IMR-90 (cell line): ENCODE data around the gene LRRC4C. TPM values are rescaled to one million over a fixed set of nuclear protein-coding genes. Genes with fewer than 3 reads are reported as not detected.

Experiments
- ATAC-seq: fragments of 200-7000 bp; cut with Tn5 transposase; 2 replicates; pipeline ENCODE4 v1.9.1; 2020; ENCODE audit warnings: low read depth, mild to moderate bottlenecking, moderate library complexity
- BruUV-seq: library from RNA; stranded (reverse); fragments of 400-500 nt; replicated peaks from 2 replicates; lab custom pipeline; 2021; lab: Mats Ljungman, UMichigan
- CTCF ChIA-PET: fragments of 300-600 bp; formaldehyde crosslinking; extraction: SDS; loops from one replicate; lab custom pipeline; 2021; ENCODE audit warnings: antibody characterized with exemption; lab: Yijun Ruan, JAX
- POLR2A ChIA-PET: fragments of 300-600 bp; sonication (Branson Sonifier 250); formaldehyde crosslinking; loops from one replicate; lab custom pipeline; 2022; ENCODE audit warnings: antibody characterized with exemption; ENCODE audit not compliant: unreplicated experiment; lab: Charles Lee
- DNase-seq: peaks from one replicate; pipeline ENCODE4 v3.0.0; 2013
- H2AFZ ChIP-seq: replicated peaks from 2 replicates; pipeline ENCODE3; 2013; ENCODE audit warnings: low read length, mild to moderate bottlenecking; ENCODE audit not compliant: poor library complexity
- H2AK5ac ChIP-seq: 2 replicates; pipeline ENCODE4 v1.6.1; 2013; ENCODE audit warnings: low read depth, low read length, inconsistent platforms
- H2AK9ac ChIP-seq: replicated peaks from 2 replicates; pipeline ENCODE3; 2013; ENCODE audit warnings: mild to moderate bottlenecking, low read depth, low read length, moderate library complexity; ENCODE audit not compliant: poor library complexity
- H2BK120ac ChIP-seq: 2 replicates; pipeline ENCODE4 v1.6.1; 2013; ENCODE audit warnings: low read depth, low read length, inconsistent platforms
- H2BK15ac ChIP-seq: 3 replicates; pipeline ENCODE4 v1.6.1; 2013; ENCODE audit warnings: low read depth, low read length, inconsistent platforms
- H2BK20ac ChIP-seq: 2 replicates; pipeline ENCODE4 v1.6.1; 2013; ENCODE audit warnings: low read depth, mild to moderate bottlenecking, inconsistent platforms, low read length, moderate library complexity
- H2BK5ac ChIP-seq: 2 replicates; pipeline ENCODE4 v1.6.1; 2013; ENCODE audit warnings: mild to moderate bottlenecking, low read depth, low read length, inconsistent platforms; ENCODE audit not compliant: poor library complexity, severe bottlenecking
- H3K14ac ChIP-seq: replicated peaks from 2 replicates; pipeline ENCODE4 v1.6.1; 2013; ENCODE audit warnings: low read depth, low read length, inconsistent platforms
- H3K18ac ChIP-seq: 2 replicates; pipeline ENCODE4 v1.6.1; 2013; ENCODE audit warnings: low read depth, low read length, control low read depth
- H3K23ac ChIP-seq: 2 replicates; pipeline ENCODE4 v1.6.1; 2013; ENCODE audit warnings: low read depth, low read length, inconsistent platforms
- H3K27ac ChIP-seq: 2 replicates; pipeline ENCODE4 v1.5.1; 2013; ENCODE audit warnings: mild to moderate bottlenecking, control low read depth, low read length; ENCODE audit not compliant: insufficient read depth
- H3K27me3 ChIP-seq: 2 replicates; pipeline ENCODE4 v1.6.1; 2013; ENCODE audit warnings: low read length; ENCODE audit not compliant: control insufficient read depth, insufficient read depth
- H3K36me3 ChIP-seq: 2 replicates; pipeline ENCODE4 v1.6.1; 2013; ENCODE audit warnings: low read length, mixed read lengths; ENCODE audit not compliant: control insufficient read depth, insufficient read depth
- H3K4ac ChIP-seq: 2 replicates; pipeline ENCODE4 v1.6.1; 2013; ENCODE audit warnings: low read depth, low read length, inconsistent platforms
- H3K4me1 ChIP-seq: 2 replicates; pipeline ENCODE4 v1.6.1; 2013; ENCODE audit warnings: low read length, mixed read lengths; ENCODE audit not compliant: control insufficient read depth, insufficient read depth
- H3K4me2 ChIP-seq: 2 replicates; pipeline ENCODE4 v1.6.1; 2013; ENCODE audit warnings: low read depth, mild to moderate bottlenecking, control low read depth, low read length, moderate library complexity
- H3K4me3 ChIP-seq: 2 replicates; pipeline ENCODE4 v1.5.1; 2013; ENCODE audit warnings: low read depth, mild to moderate bottlenecking, control low read depth, low read length, moderate library complexity; ENCODE audit not compliant: insufficient read depth
- H3K56ac ChIP-seq: 2 replicates; pipeline ENCODE4 v1.6.1; 2013; ENCODE audit warnings: low read length, inconsistent platforms; ENCODE audit not compliant: insufficient read depth; ENCODE audit errors: extremely low read depth
- H3K79me1 ChIP-seq, 2 experiments: 2 replicates each; pipeline ENCODE4 v1.6.1; 2013; ENCODE audit warnings: low read length in 2 of 2, inconsistent platforms in 1 of 2, low read depth in 1 of 2
- H3K9ac ChIP-seq: 2 replicates; pipeline ENCODE4 v1.6.1; 2013; ENCODE audit warnings: low read depth, low read length, control low read depth
- H3K9me1 ChIP-seq: 2 replicates; pipeline ENCODE4 v1.6.1; 2013; ENCODE audit warnings: low read length, inconsistent platforms; ENCODE audit not compliant: insufficient read depth
- H3K9me3 ChIP-seq: 2 replicates; pipeline ENCODE4 v1.6.1; 2013; ENCODE audit warnings: low read length; ENCODE audit not compliant: control insufficient read depth, insufficient read depth
- H4K20me1 ChIP-seq: 2 replicates; pipeline ENCODE4 v1.6.1; 2013; ENCODE audit warnings: low read length, inconsistent platforms; ENCODE audit not compliant: insufficient read depth
- H4K5ac ChIP-seq: 2 replicates; pipeline ENCODE4 v1.6.1; 2013; ENCODE audit warnings: mild to moderate bottlenecking, low read depth, low read length, control low read depth
- H4K8ac ChIP-seq, 2 experiments: 2 replicates each; pipeline ENCODE4 v1.6.1; 2013; ENCODE audit warnings: low read depth in 2 of 2, low read length in 2 of 2, control low read depth in 1 of 2, inconsistent platforms in 1 of 2
- H4K91ac ChIP-seq: 2 replicates; pipeline ENCODE4 v1.6.1; 2013; ENCODE audit warnings: low read depth, low read length, inconsistent platforms; ENCODE audit not compliant: insufficient read depth
- BHLHE40 ChIP-seq: fragments of 150-350 bp; IDR thresholded peaks from 2 replicates; pipeline ENCODE4 v1.6.1; 2016; ENCODE audit warnings: mild to moderate bottlenecking, low read depth, low read length
- CEBPB ChIP-seq: IDR thresholded peaks from 2 replicates; pipeline ENCODE4 v1.6.1; 2012; ENCODE audit warnings: low read depth, low read length, improper control_type of control experiment
- CHD1 ChIP-seq: IDR thresholded peaks from 2 replicates; pipeline ENCODE4 v1.6.1; 2012; ENCODE audit warnings: low read depth, low read length, improper control_type of control experiment
- FOS ChIP-seq: fragments of 150-350 bp; IDR thresholded peaks from 2 replicates; pipeline ENCODE4 v1.6.1; 2016; ENCODE audit warnings: low read depth, low read length
- MAFK ChIP-seq: IDR thresholded peaks from 2 replicates; pipeline ENCODE4 v1.6.1; 2012; ENCODE audit warnings: low read depth, low read length, improper control_type of control experiment
- MAZ ChIP-seq: IDR thresholded peaks from 2 replicates; pipeline ENCODE4 v1.6.1; 2012; ENCODE audit warnings: low read depth, mild to moderate bottlenecking, low read length, improper control_type of control experiment, moderate library complexity, borderline replicate concordance
- MXI1 ChIP-seq: IDR thresholded peaks from 2 replicates; pipeline ENCODE4 v1.6.1; 2012; ENCODE audit warnings: low read depth, mild to moderate bottlenecking, low read length, moderate library complexity, borderline replicate concordance
- NFE2L2 ChIP-seq: fragments of 150-350 bp; IDR thresholded peaks from 2 replicates; pipeline ENCODE4 v1.6.1; 2016; ENCODE audit warnings: low read depth, mild to moderate bottlenecking, low read length
- POLR2A ChIP-seq: IDR thresholded peaks from 2 replicates; pipeline ENCODE4 v1.6.1; 2012; ENCODE audit warnings: mild to moderate bottlenecking, low read depth, low read length
- RAD21 ChIP-seq: IDR thresholded peaks from 2 replicates; pipeline ENCODE4 v1.6.1; 2012; ENCODE audit warnings: low read length, improper control_type of control experiment
- RCOR1 ChIP-seq: IDR thresholded peaks from 2 replicates; pipeline ENCODE4 v1.6.1; 2012; ENCODE audit warnings: mild to moderate bottlenecking, low read length, improper control_type of control experiment; ENCODE audit not compliant: insufficient replicate concordance
- RFX5 ChIP-seq: IDR thresholded peaks from 2 replicates; pipeline ENCODE4 v1.8.0; 2012; ENCODE audit warnings: low read depth, mild to moderate bottlenecking, low read length, moderate library complexity
- SMC3 ChIP-seq: fragments of 150-350 bp; IDR thresholded peaks from 2 replicates; pipeline ENCODE4 v1.6.1; 2016; ENCODE audit warnings: low read depth, mild to moderate bottlenecking, antibody characterized with exemption, low read length, moderate library complexity
- WGBS, 2 experiments: methylation state at CpG; one replicate each; pipeline versions ENCODE4 v1.1.5 to v1.1.7; 2013; ENCODE audit warnings: missing lambda C conversion rate in 2 of 2; ENCODE audit not compliant: insufficient read length in 1 of 2; ENCODE audit errors: extremely low coverage in 2 of 2; 5-methylcytosine and 5-hydroxymethylcytosine counted together
- dilution Hi-C: fragments of 300-500 bp; cut with HindIII; formaldehyde crosslinking; loops from one replicate; pipeline ENCODE4 v1.14.3; 2018; ENCODE audit warnings: low sequenced_read_pairs; ENCODE audit not compliant: unreplicated experiment
- in situ Hi-C: fragments of 300-500 bp; cut with MboI; formaldehyde crosslinking; loops from 3 replicates; pipeline ENCODE4 v1.14.3; 2019; ENCODE audit warnings: low sequenced_read_pairs, inconsistent platforms, mixed read lengths
- intact Hi-C: fragments of 100-400 bp; cut with micrococcal nuclease; formaldehyde crosslinking; loops from 2 replicates; pipeline ENCODE4 v1.10.0; 2022
- polyA plus RNA-seq, 3 experiments: library from polyadenylated mRNA; depleted of rRNA; stranded (reverse); fragments of >200 nt; gene quantifications; 2 replicates each; pipeline ENCODE4 v1.2.3, GENCODE V29; 2012; ENCODE audit warnings: low replicate concordance in 1 of 3
- total RNA-seq: library from RNA; depleted of rRNA; stranded (reverse); fragments of >200 nt; gene quantifications from 2 replicates; pipeline ENCODE4 v1.2.3, GENCODE V29; 2012
- TF ChIP-seq, protein P1 (sequence below): fragments of 150-350 bp; IDR thresholded peaks from 2 replicates; pipeline ENCODE4 v1.6.1; 2016; ENCODE audit warnings: low read depth, mild to moderate bottlenecking, low read length, moderate library complexity, borderline replicate concordance
- TF ChIP-seq, protein P2 (sequence below): fragments of 150-350 bp; IDR thresholded peaks from 2 replicates; pipeline ENCODE4 v1.6.1; 2017; ENCODE audit warnings: mild to moderate bottlenecking, antibody characterized with exemption, low read length, low read depth
- TF ChIP-seq, protein P3 (sequence below): conservative IDR thresholded peaks from 2 replicates; pipeline ENCODE4 v1.5.1; 2012; ENCODE audit warnings: mild to moderate bottlenecking, low read depth, low read length, improper control_type of control experiment

LRRC4C gene
- total and polyA plus RNA-seq, 2 of the 4 experiments (the other 2 are of a cell fraction) = under 0.01 to 0.03 TPM

DNA sequence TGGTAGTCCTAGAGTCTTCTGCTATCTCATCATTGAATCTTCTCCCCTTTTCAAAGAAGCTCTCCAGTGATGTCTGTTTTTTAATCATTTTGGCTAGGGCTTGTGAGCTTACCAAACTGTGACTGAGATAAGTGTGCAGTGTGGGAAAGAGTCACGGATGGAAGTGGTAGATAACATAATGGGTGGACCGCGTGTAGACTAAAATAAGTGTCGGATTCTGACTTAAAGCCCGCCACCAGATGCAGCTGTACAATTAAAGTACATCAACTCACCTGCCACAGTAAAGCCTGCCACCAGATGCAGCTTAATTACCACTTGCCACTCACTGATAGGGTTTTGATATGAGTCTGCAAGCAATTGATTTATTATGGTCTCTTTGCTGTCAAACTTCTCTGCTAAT, 581.5 kb downstream of the LRRC4C start:
- Histone ChIP-seq H2AK5ac (no peak overlapping the region), H3K27ac (no peak overlapping the region), H2AFZ (no peak overlapping the region), H3K23ac (no peak overlapping the region), H3K4me2 (no peak overlapping the region), H3K18ac (no peak overlapping the region), H3K14ac (no peak overlapping the region), H3K9me3 (peaks cover 4% of the 10 kb centered on the region; the same call in 1 of the 2 replicates), H2BK20ac (no peak overlapping the region), H3K36me3 (no peaks in the 10 kb centered on the region), H3K4me1 (no peaks in the 10 kb centered on the region), H3K9me1 (no peaks in the 10 kb centered on the region), H3K56ac (no peak overlapping the region), H4K8ac (no peak overlapping the region), H3K9ac (no peak overlapping the region), H4K20me1 (no peaks in the 10 kb centered on the region), H2BK15ac (no peak overlapping the region), H3K27me3 (no peaks in the 10 kb centered on the region), H3K79me1 (no peaks in the 10 kb centered on the region), H2BK120ac (no peak overlapping the region), H3K4me3 (no peak overlapping the region), H4K91ac (no peak overlapping the region), H3K4ac (no peak overlapping the region), H2BK5ac (no peak overlapping the region), H4K5ac (no peak overlapping the region), H2AK9ac (no peak overlapping the region)
- no CpG with 5 or more reads among the region's 5 CpGs for WGBS, 2 experiments
- TF ChIP-seq BHLHE40 (no peak), FOS (no peak), SMC3 (no peak), MAZ (no peak), RFX5 (no peak), POLR2A (no peak), NFE2L2 (no peak), CEBPB (no peak), CHD1 (no peak), RCOR1 (no peak), RAD21 (no peak), MAFK (no peak), MXI1 (no peak)
- TF ChIP-seq, protein P1, sequence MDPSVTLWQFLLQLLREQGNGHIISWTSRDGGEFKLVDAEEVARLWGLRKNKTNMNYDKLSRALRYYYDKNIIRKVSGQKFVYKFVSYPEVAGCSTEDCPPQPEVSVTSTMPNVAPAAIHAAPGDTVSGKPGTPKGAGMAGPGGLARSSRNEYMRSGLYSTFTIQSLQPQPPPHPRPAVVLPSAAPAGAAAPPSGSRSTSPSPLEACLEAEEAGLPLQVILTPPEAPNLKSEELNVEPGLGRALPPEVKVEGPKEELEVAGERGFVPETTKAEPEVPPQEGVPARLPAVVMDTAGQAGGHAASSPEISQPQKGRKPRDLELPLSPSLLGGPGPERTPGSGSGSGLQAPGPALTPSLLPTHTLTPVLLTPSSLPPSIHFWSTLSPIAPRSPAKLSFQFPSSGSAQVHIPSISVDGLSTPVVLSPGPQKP = no peak
- TF ChIP-seq, protein P2, sequence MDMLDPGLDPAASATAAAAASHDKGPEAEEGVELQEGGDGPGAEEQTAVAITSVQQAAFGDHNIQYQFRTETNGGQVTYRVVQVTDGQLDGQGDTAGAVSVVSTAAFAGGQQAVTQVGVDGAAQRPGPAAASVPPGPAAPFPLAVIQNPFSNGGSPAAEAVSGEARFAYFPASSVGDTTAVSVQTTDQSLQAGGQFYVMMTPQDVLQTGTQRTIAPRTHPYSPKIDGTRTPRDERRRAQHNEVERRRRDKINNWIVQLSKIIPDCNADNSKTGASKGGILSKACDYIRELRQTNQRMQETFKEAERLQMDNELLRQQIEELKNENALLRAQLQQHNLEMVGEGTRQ = no peak
- TF ChIP-seq, protein P3, sequence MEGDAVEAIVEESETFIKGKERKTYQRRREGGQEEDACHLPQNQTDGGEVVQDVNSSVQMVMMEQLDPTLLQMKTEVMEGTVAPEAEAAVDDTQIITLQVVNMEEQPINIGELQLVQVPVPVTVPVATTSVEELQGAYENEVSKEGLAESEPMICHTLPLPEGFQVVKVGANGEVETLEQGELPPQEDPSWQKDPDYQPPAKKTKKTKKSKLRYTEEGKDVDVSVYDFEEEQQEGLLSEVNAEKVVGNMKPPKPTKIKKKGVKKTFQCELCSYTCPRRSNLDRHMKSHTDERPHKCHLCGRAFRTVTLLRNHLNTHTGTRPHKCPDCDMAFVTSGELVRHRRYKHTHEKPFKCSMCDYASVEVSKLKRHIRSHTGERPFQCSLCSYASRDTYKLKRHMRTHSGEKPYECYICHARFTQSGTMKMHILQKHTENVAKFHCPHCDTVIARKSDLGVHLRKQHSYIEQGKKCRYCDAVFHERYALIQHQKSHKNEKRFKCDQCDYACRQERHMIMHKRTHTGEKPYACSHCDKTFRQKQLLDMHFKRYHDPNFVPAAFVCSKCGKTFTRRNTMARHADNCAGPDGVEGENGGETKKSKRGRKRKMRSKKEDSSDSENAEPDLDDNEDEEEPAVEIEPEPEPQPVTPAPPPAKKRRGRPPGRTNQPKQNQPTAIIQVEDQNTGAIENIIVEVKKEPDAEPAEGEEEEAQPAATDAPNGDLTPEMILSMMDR = no peak
- BruUV-seq = no TSS peak
- in situ Hi-C loops (no loop called here), dilution Hi-C loops (no loop called here), intact Hi-C loops (no loop called here)
- ATAC-seq (no peak), DNase-seq (no peak)
- ChIA-PET CTCF (no interaction called here), POLR2A (no interaction called here)
